HEK293 (cell line): ENCODE results near the gene RIPK1.

ENCODE experiments used
- CTCF ChIA-PET: fragments of 350-600 bp; formaldehyde crosslinking; extraction: SDS; loops from one replicate; lab custom pipeline; 2021; ENCODE audit warnings: antibody characterized with exemption; lab: Yijun Ruan, JAX
- POLR2A ChIA-PET: fragments of 300-600 bp; formaldehyde crosslinking; extraction: SDS; loops from one replicate; lab custom pipeline; 2020; ENCODE audit warnings: antibody characterized with exemption, inconsistent platforms; lab: Yijun Ruan, JAX
- H3K27ac ChIP-seq: fragments of 200-500 bp; sonication (Bioruptor generic); 2 replicates; pipeline ENCODE4 v1.5.1; 2014; ENCODE audit warnings: low read depth, low read length, control low read depth, inconsistent platforms; ENCODE audit errors: extremely low read depth
- H3K36me3 ChIP-seq, 2 experiments: fragments of 200-500 bp in 1 of 2; sonication (Bioruptor generic) in 1 of 2; 1 replicate in 1 of 2; 2 replicates in 1 of 2; pipeline ENCODE4 v1.5.1; 2014 to 2017; ENCODE audit warnings: inconsistent platforms in 2 of 2, low read length in 2 of 2; ENCODE audit not compliant: control insufficient read depth in 2 of 2, insufficient read depth in 1 of 2
- H3K4me1 ChIP-seq: fragments of 200-500 bp; sonication (Bioruptor generic); 2 replicates; pipeline ENCODE4 v1.5.1; 2014; ENCODE audit warnings: mild to moderate bottlenecking, low read length, inconsistent platforms; ENCODE audit not compliant: control insufficient read depth, insufficient read depth
- H3K4me3 ChIP-seq: 2 replicates; pipeline ENCODE4 v1.5.1; 2011; ENCODE audit warnings: low read depth, mild to moderate bottlenecking, control low read depth, low read length, moderate library complexity
- H3K9me3 ChIP-seq: fragments of 200-500 bp; sonication (Bioruptor generic); 2 replicates; pipeline ENCODE4 v1.5.1; 2014; ENCODE audit warnings: low read depth, low read length, inconsistent platforms; ENCODE audit not compliant: control insufficient read depth, insufficient read depth
- BCL11A ChIP-seq: fragments of 450-650 bp; formaldehyde crosslinking; IDR thresholded peaks from 2 replicates; pipeline ENCODE4 v1.5.1; 2016; ENCODE audit warnings: low read depth, missing biosample characterization, missing genetic modification characterization
- GLIS1 ChIP-seq: fragments of 450-650 bp; formaldehyde crosslinking; IDR thresholded peaks from 2 replicates; pipeline ENCODE4 v1.5.1; 2016; ENCODE audit warnings: missing biosample characterization, missing genetic modification characterization
- KLF10 ChIP-seq: fragments of 450-650 bp; IDR thresholded peaks from 2 replicates; pipeline ENCODE4 v1.5.1; 2018; ENCODE audit warnings: missing biosample characterization, mild to moderate bottlenecking, missing genetic modification characterization
- KLF7 ChIP-seq: fragments of 450-650 bp; formaldehyde crosslinking; IDR thresholded peaks from 2 replicates; pipeline ENCODE4 v1.5.1; 2016; ENCODE audit warnings: missing biosample characterization, missing genetic modification characterization, borderline replicate concordance
- MEIS1 ChIP-seq: sonication (generic); formaldehyde crosslinking; IDR thresholded peaks from 2 replicates; pipeline ENCODE4 v1.8.1; 2022; ENCODE audit warnings: missing genetic modification reagents, mild to moderate bottlenecking, borderline replicate concordance
- OVOL3 ChIP-seq: fragments of 450-650 bp; formaldehyde crosslinking; IDR thresholded peaks from 2 replicates; pipeline ENCODE4 v1.5.1; 2016; ENCODE audit warnings: missing biosample characterization, missing genetic modification characterization
- PATZ1 ChIP-seq: fragments of 450-650 bp; formaldehyde crosslinking; IDR thresholded peaks from 2 replicates; pipeline ENCODE4 v1.5.1; 2016; ENCODE audit warnings: missing biosample characterization, missing genetic modification characterization
- PBX3 ChIP-seq: sonication (generic); formaldehyde crosslinking; IDR thresholded peaks from 2 replicates; pipeline ENCODE4 v1.8.1; 2022; ENCODE audit warnings: mild to moderate bottlenecking, moderate library complexity, missing genetic modification reagents
- SP3 ChIP-seq: fragments of 450-650 bp; formaldehyde crosslinking; IDR thresholded peaks from 2 replicates; pipeline ENCODE4 v1.5.1; 2016; ENCODE audit warnings: missing biosample characterization, missing genetic modification characterization
- ZBTB10 ChIP-seq: fragments of 450-650 bp; formaldehyde crosslinking; IDR thresholded peaks from 2 replicates; pipeline ENCODE4 v1.5.1; 2016; ENCODE audit warnings: missing biosample characterization, missing genetic modification characterization
- ZFP37 ChIP-seq: fragments of 450-650 bp; formaldehyde crosslinking; IDR thresholded peaks from 2 replicates; pipeline ENCODE4 v1.5.1; 2016; ENCODE audit warnings: missing biosample characterization, missing genetic modification characterization
- ZFP69B ChIP-seq: fragments of 450-650 bp; formaldehyde crosslinking; IDR thresholded peaks from 2 replicates; pipeline ENCODE4 v1.5.1; 2016; ENCODE audit warnings: missing biosample characterization, missing genetic modification characterization
- ZIC2 ChIP-seq: fragments of 450-650 bp; formaldehyde crosslinking; IDR thresholded peaks from 2 replicates; pipeline ENCODE4 v1.5.1; 2016; ENCODE audit warnings: missing biosample characterization, missing genetic modification characterization
- ZNF148 ChIP-seq: fragments of 450-650 bp; formaldehyde crosslinking; IDR thresholded peaks from 2 replicates; pipeline ENCODE4 v1.5.0; 2017; ENCODE audit warnings: missing biosample characterization, missing genetic modification characterization, borderline replicate concordance
- ZNF221 ChIP-seq: fragments of 450-650 bp; formaldehyde crosslinking; IDR thresholded peaks from 2 replicates; pipeline ENCODE4 v1.5.1; 2017; ENCODE audit warnings: missing biosample characterization, missing genetic modification characterization, borderline replicate concordance
- ZNF341 ChIP-seq: fragments of 450-650 bp; formaldehyde crosslinking; IDR thresholded peaks from 2 replicates; pipeline ENCODE4; 2016; ENCODE audit warnings: low read depth, missing biosample characterization, missing genetic modification characterization
- ZNF398 ChIP-seq: fragments of 450-650 bp; formaldehyde crosslinking; IDR thresholded peaks from 2 replicates; pipeline ENCODE4 v1.5.1; 2017; ENCODE audit warnings: missing biosample characterization, missing genetic modification characterization
- ZNF521 ChIP-seq: fragments of 450-650 bp; formaldehyde crosslinking; IDR thresholded peaks from 2 replicates; pipeline ENCODE4 v1.5.1; 2017; ENCODE audit warnings: missing biosample characterization, mild to moderate bottlenecking, missing genetic modification characterization
- ZNF561 ChIP-seq: fragments of 450-650 bp; IDR thresholded peaks from 2 replicates; pipeline ENCODE4 v1.5.1; 2018; ENCODE audit warnings: missing biosample characterization, missing genetic modification characterization, borderline replicate concordance
- ZNF610 ChIP-seq: fragments of 450-650 bp; formaldehyde crosslinking; IDR thresholded peaks from 2 replicates; pipeline ENCODE4 v1.5.1; 2016; ENCODE audit warnings: missing biosample characterization, missing genetic modification characterization, borderline replicate concordance
- ZNF660 ChIP-seq: fragments of 450-650 bp; IDR thresholded peaks from 2 replicates; pipeline ENCODE4 v1.5.1; 2018; ENCODE audit warnings: missing biosample characterization, mild to moderate bottlenecking, missing genetic modification characterization

RIPK1 gene

GRCh38 chr6:3068329-3069214 lies at the start of gene RIPK1:
RIPK1 (plus strand) TSS chr6:3068494; CDS start chr6:3076824, 8,330 bp downstream.
- ChIA-PET POLR2A (interaction anchor here (0.6 to 2.6 kb wide), 7 partner anchors 29 to 304 kb away, joined by 3 to 15 read pairs (median 4); partner anchors contain the start of gene NQO2), CTCF (interaction anchor here (0.5 to 1.3 kb wide), 4 partner anchors 9 to 222 kb away, joined by 3 to 4 read pairs (median 3); no protein-coding TSS in a partner anchor)
- Histone ChIP-seq H3K9me3 (no peaks in the 10 kb centered on the region), H3K36me3 (peaks cover 0 to 8% of the 10 kb centered on the region in 2 experiments; a peak in 2 of 3 replicates), H3K4me1 (peaks cover 5% of the 10 kb centered on the region; the same call in 1 of the 2 replicates), H3K27ac (peak within 1 kb of the TSS; percentile 94), H3K4me3 (peak within 1 kb of the TSS; percentile 73)
- TF ChIP-seq ZIC2 (tag by site-specific recombination) (peak; percentile 21; the same call in 1 of the 2 replicates), ZBTB10 (tag by site-specific recombination) (peak; percentile 43; the same call in 1 of the 2 replicates), ZNF398 (tag by site-specific recombination) (peak; percentile 25; the same call in 1 of the 2 replicates), GLIS1 (tag by site-specific recombination) (peak; percentile 36; the same call in 1 of the 2 replicates), ZFP37 (tag by site-specific recombination) (no peak), SP3 (tag by site-specific recombination) (peak; percentile 67), PBX3 (CRISPR knock-in tag) (peak; percentile 71; the same call in 1 of the 2 replicates), ZNF561 (peak; percentile 89; the same call in 1 of the 2 replicates), ZNF660 (tag by site-specific recombination) (0 out of 2 replicates have a peak, but pooled peaks have one; percentile 49), PATZ1 (tag by site-specific recombination) (peak; percentile 68), BCL11A (tag by site-specific recombination) (peak; percentile 40; the same call in 1 of the 2 replicates), ZNF148 (no peak), ZNF341 (peak; percentile 48; the same call in 1 of the 2 replicates), KLF7 (0 out of 2 replicates have a peak, but pooled peaks have one; percentile 28), ZNF521 (tag by site-specific recombination) (no peak), ZNF610 (tag by site-specific recombination) (peak; percentile 88; the same call in 1 of the 2 replicates), MEIS1 (CRISPR knock-in tag) (0 out of 2 replicates have a peak, but pooled peaks have one; percentile 33), KLF10 (tag by site-specific recombination) (peak; percentile 87), ZFP69B (tag by site-specific recombination) (peak; percentile 27; the same call in 1 of the 2 replicates), OVOL3 (0 out of 2 replicates have a peak, but pooled peaks have one; percentile 17), ZNF221 (tag by site-specific recombination) (0 out of 2 replicates have a peak, but pooled peaks have one; percentile 2)
